ENCODE data around the gene SOD2. TPM values are rescaled to one million over a fixed set of nuclear protein-coding genes. Genes with fewer than 3 reads are reported as not detected.

SOD2 gene
- total and polyA plus RNA-seq, 2 donors (not counting 3 experiments of a cell fraction or from before 2014, with no cell fraction given), result 31.6 to 62.7 TPM

GRCh38 chr6:159679091-159680077 is 13.7 kb downstream of the SOD2 start:
- Histone ChIP-seq H3K9me3 (replicated peaks; ENCODE audit: control insufficient read depth, insufficient read depth, low read length) (no peaks in the 10 kb centered on the region), H4K20me1 (replicated peaks; ENCODE audit: control insufficient read depth, extremely low read depth, insufficient read depth, low read length) (no peaks in the 10 kb centered on the region), H3K79me2 (ENCODE audit: control insufficient read depth, insufficient read depth, low read length) (no peaks in the 10 kb centered on the region), H3K4me1 (ENCODE audit: control insufficient read depth, extremely low read depth, insufficient read depth, low read length) (peaks cover 18% of the 10 kb centered on the region), H3K9ac (replicated peaks; ENCODE audit: extremely low read depth, insufficient read depth, low read length) (no peak overlapping the region), H3K9me1 (replicated peaks; ENCODE audit: control insufficient read depth, extremely low read depth, insufficient read depth, low read length) (no peaks in the 10 kb centered on the region), H3K4me3 (replicated peaks in 1 of 3; ENCODE audit: insufficient read depth in 1 of 3, low read depth in 1 of 3, low read length in 3 of 3) (no peak overlapping the region), H3K4me2 (ENCODE audit: insufficient read depth, low read length) (no peak overlapping the region), H3K27ac (ENCODE audit: insufficient read depth, low read depth, low read length) (no peak overlapping the region), H3K27me3 (ENCODE audit: control insufficient read depth in 2 of 2, insufficient read depth in 2 of 2, low read length in 2 of 2) (no peaks in the 10 kb centered on the region), H2AFZ (ENCODE audit: low read depth, low read length) (no peak overlapping the region), H3K36me3 (ENCODE audit: control insufficient read depth in 2 of 2, extremely low read depth in 1 of 2, insufficient read depth in 2 of 2, low read length in 2 of 2) (peaks cover 0 to 3% of the 10 kb centered on the region in 2 experiments)
- no TSS peak for BruUV-seq (replicated peaks)
- dilution Hi-C loops (cut with MboI; ENCODE audit: extremely low pct_ligation_motif_present, low sequenced_read_pairs), result no loop called here
- ChIA-PET CTCF (interaction anchor here (1.0 to 1.7 kb wide), 5 partner anchors 12 to 505 kb away, joined by 3 to 8 read pairs (median 5); no protein-coding TSS in a partner anchor), POLR2A (no interaction called here)
- no peak for TF ChIP-seq MYC (IDR thresholded peaks at IDR 0.05; ENCODE audit: low read depth, low read length)
- no peak for TF ChIP-seq POLR2AphosphoS5 (IDR thresholded peaks at IDR 0.05; ENCODE audit: insufficient read depth, low read depth, low read length)
- TF ChIP-seq JUN (IDR thresholded peaks at IDR 0.05; ENCODE audit: borderline replicate concordance, insufficient read depth, insufficient read length, low read depth), result no peak
- no peak for TF ChIP-seq EZH2 (IDR thresholded peaks at IDR 0.05; ENCODE audit: borderline replicate concordance, low read depth, low read length, severe bottlenecking)
- intact Hi-C loops (cut with micrococcal nuclease), result no loop called here
- DNase-seq (ENCODE audit: low read depth, low spot score) (no peak), FAIRE-seq (peak; percentile 61)

- H3K9me1 ChIP-seq (replicated peaks; ENCODE audit: control insufficient read depth, extremely low read depth, insufficient read depth, low read length), result no peaks in the 10 kb centered on the region
- H3K4me1 ChIP-seq (ENCODE audit: control insufficient read depth, extremely low read depth, insufficient read depth, low read length), result peaks cover 18% of the 10 kb centered on the region
- ChIA-PET POLR2A (no interaction called here), CTCF (interaction anchor here (1.7 kb wide), 1 partner anchor 12 kb away, joined by 5 read pairs; no protein-coding TSS in a partner anchor)
- dilution Hi-C loops (cut with MboI; ENCODE audit: extremely low pct_ligation_motif_present, low sequenced_read_pairs), result no loop called here
- no peaks in the 10 kb centered on the region for H3K79me2 ChIP-seq (ENCODE audit: control insufficient read depth, insufficient read depth, low read length)
- intact Hi-C loops (cut with micrococcal nuclease), result no loop called here
- no peak for TF ChIP-seq POLR2AphosphoS5 (IDR thresholded peaks at IDR 0.05; ENCODE audit: insufficient read depth, low read depth, low read length)
- TF ChIP-seq CTCF (IDR thresholded peaks at IDR 0.05; ENCODE audit: extremely low read depth in 1 of 2, insufficient read depth in 1 of 2, low read depth in 1 of 2, low read length in 2 of 2), result no peak
- no peak for TF ChIP-seq JUN (IDR thresholded peaks at IDR 0.05; ENCODE audit: borderline replicate concordance, insufficient read depth, insufficient read length, low read depth)
- TF ChIP-seq EZH2 (IDR thresholded peaks at IDR 0.05; ENCODE audit: borderline replicate concordance, low read depth, low read length, severe bottlenecking), result no peak
- TF ChIP-seq MYC (IDR thresholded peaks at IDR 0.05; ENCODE audit: low read depth, low read length), result no peak
- H4K20me1 ChIP-seq (replicated peaks; ENCODE audit: control insufficient read depth, extremely low read depth, insufficient read depth, low read length), result no peaks in the 10 kb centered on the region
- H3K27me3 ChIP-seq (ENCODE audit: control insufficient read depth in 2 of 2, insufficient read depth in 2 of 2, low read length in 2 of 2), result no peaks in the 10 kb centered on the region
- no peak overlapping the region for H3K4me3 ChIP-seq (replicated peaks in 1 of 3; ENCODE audit: insufficient read depth in 1 of 3, low read depth in 1 of 3, low read length in 3 of 3)
- no peak overlapping the region for H3K9ac ChIP-seq (replicated peaks; ENCODE audit: extremely low read depth, insufficient read depth, low read length)
- no peak overlapping the region for H2AFZ ChIP-seq (ENCODE audit: low read depth, low read length)
- peaks cover 0 to 3% of the 10 kb centered on the region in 2 experiments for H3K36me3 ChIP-seq (ENCODE audit: control insufficient read depth in 2 of 2, extremely low read depth in 1 of 2, insufficient read depth in 2 of 2, low read length in 2 of 2)
- no peak overlapping the region for H3K27ac ChIP-seq (ENCODE audit: insufficient read depth, low read depth, low read length)
- H3K9me3 ChIP-seq (replicated peaks; ENCODE audit: control insufficient read depth, insufficient read depth, low read length), result no peaks in the 10 kb centered on the region
- BruUV-seq (replicated peaks), result no TSS peak
- DNase-seq (ENCODE audit: low read depth, low spot score) (no peak), FAIRE-seq (no peak)
- H3K4me2 ChIP-seq (ENCODE audit: insufficient read depth, low read length), result no peak overlapping the region
Observed at GRCh38 chr6:159678574-159678973, 14.5 kb downstream of the SOD2 start.
